ENCODE measurements around the gene CBX2.
"Not testable (repeated sequence)": the region's sequence is repeated elsewhere in the genome, so short reads cannot be mapped to it uniquely, and the experiment has no call there.

The CBX2 gene

GRCh38 chr17:79742951-79743476 is 34.9 kb upstream of the CBX2 start:
- no peak for DNase-seq (ENCODE audit: low read depth, low spot score)

DNA sequence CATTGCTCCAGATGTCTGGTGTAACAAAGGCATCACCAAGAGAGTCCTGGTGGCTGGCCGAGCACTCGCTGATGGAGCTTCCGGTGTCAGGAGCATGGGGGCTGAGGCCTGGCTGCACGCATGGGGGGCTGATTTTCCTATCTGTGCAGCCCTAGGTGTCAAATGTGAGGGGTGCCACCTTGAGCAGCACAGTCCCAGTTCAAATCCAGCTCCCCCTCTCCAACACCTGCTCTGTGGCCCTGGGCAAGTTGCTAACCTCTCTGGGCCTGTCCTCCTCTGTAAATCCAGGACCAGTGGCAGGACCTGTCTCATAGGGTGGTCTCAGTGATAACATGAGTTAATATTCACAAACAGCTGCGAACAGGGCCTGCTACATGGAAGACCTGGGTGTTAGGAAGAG is 34.3 kb upstream of the CBX2 start:
- no peak for DNase-seq (ENCODE audit: low read depth, low spot score)

DNA sequence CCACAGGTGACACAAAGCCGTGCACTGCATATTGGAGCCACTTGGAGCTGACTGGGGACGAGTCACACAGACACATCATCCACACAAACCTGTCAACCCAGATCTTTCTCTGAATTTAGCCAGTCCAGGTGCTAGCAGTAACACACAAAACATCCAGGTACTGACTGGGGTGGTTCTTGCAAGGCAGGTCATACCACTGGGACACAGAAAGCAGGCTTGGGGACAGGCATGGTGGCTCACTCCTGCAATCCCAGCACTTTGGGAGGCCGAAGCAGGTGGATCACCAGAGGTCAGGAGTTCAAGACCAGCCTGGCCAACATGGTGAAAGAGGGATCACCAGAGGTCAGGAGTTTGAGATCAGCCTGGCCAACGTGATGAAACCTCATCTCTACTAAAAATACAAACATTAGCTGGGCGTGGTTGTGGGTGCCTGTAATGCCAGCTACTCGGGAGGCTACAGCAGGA is 32.3 kb upstream of the CBX2 start:
- DNase-seq (ENCODE audit: low read depth, low spot score) = no peak

DNA sequence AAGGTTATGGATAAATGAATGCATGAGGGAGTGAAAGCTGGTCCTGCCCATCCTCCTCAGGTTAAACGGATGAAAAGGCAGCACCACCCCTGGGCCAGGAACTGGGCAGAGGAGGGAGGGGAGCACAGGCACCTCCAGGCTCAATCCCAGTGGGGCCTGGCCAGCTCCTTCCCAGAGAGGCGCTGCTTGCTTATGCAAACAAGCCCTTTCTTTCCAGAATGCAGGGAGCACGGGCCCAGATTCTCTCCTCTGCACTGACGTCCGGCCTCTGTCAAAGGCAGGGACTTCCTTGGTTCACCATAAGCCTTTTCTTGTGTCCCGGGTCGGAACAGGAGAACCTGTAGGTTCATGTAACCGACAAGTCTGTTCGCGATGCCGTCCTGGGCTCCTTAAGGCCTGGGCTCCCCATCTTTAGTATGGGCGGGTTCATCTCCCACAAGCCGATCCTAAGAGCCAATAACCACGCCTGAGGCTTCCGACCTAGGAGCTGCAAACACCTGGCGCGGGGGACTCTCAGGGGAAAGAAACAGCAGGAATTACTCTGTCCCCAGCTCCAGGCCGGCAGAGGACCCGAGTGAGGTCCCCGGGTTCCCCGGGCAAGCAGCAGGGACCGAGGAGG is 30.9 kb upstream of the CBX2 start:
- DNase-seq (ENCODE audit: low read depth, low spot score) = no peak

DNA sequence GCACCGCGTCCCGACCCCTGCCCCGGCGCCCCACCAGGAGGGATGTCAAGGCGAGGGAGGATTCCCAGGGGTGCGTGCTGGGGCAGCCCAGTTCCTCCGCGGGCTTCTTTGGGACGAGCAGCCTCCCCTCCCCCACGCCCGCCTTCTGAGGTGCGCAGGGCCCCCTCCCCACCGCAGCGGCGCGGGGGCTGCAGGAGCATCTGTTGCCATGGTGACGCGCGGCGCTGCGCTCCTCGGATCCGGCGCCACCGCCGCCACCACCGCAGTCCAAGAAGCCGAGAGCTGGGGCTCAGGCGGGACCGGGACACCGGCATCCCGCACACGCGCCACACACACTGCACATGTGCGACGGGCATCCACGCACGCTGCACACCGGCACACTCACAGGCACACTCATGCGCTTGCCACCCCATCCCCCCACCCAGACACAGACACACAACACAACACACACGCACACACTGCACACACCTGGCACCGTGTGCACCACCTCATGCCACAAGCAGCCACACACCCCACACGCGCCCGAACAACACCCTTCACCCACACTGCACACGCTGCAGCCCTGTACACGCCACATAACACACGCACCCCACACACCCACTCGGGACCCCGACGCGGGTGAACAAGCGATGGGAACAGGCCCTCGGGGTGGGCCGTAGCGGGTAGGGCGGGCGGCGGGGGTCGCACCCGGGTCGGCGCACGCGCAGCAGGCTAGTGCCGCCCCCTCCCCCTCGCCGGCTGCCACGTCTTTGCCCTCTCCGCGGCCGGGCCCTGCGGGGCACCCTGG is 30.2 kb upstream of the CBX2 start:
- no peak for DNase-seq (ENCODE audit: low read depth, low spot score)

GRCh38 chr17:79748295-79749099 is 29.5 kb upstream of the CBX2 start:
- DNase-seq (ENCODE audit: low read depth, low spot score) = no peak

DNA sequence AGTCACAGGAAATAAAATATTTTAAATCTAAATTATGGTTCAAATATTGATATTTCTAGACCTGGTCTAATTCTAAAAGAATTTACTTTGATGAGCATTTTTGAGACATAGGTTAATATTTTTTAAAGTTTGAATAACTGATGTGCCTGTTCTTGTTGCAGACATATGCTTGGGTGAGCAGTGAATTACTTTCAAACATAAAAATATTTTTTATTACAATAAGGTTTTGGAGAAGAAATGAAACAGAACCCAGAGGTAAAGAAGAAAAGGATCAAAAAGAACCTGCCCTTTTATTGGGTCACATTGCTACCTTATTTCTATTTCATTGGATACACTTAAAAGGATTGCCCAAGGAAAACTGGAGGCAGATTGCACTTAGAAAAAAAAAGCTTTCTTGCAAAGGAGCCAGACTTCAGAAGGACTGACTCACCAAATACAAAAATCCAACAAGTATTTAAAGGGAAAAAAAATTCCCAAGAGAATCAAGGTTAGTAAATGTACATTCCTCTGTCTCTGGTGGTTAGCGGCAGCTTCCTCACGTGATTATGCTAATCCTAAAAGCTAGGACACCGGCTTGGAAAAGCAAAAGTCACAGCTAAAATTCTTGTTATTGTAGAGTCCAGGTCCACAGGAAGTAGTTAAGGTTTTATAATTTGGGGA is 28.7 kb upstream of the CBX2 start:
- no peak for DNase-seq (ENCODE audit: low read depth, low spot score)

- no peak for DNase-seq (ENCODE audit: low read depth, low spot score)
Measured at GRCh38 chr17:79749958-79750357, 28.0 kb upstream of the CBX2 start.

DNA sequence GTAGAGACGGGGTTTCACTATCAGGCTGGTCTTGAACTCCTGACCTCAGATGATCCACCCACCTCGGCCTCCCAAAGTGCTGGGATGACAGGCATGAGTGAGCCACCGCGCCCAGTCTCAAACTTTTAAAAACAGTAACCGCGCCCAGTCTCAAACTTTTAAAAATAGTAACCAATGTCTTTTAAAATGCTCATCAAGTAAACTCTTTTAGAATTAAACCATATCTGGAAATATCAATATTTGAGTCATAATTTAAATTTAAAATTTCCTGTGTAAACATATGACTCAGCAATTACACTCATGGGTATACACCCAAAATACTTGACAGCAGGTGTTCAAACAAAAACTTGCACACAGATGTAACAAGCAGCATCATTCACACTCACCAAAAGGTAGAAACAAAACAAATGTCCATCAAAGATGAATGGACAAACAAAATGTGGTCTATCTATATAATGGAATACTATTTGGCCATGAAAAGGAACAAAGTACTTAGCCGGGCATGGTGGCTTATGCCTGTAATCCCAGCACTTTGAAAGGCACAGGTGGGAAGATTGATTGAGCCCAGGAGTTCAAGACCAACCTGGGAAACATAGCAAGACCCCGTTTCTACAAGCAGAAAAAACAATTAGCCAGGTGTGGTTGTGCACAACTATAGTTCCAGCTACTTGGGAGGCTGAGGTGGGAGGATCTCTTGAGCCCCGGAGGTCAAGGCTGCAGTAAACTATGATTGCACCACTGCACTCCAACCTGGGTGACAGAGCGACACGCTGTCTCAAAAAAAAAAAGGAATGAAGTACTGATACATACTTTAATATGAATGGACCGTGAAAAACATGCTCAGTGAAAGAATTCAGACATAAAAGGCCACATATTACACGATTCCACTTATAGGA is 27.1 kb upstream of the CBX2 start:
- no peak for DNase-seq (ENCODE audit: low read depth, low spot score)

DNA sequence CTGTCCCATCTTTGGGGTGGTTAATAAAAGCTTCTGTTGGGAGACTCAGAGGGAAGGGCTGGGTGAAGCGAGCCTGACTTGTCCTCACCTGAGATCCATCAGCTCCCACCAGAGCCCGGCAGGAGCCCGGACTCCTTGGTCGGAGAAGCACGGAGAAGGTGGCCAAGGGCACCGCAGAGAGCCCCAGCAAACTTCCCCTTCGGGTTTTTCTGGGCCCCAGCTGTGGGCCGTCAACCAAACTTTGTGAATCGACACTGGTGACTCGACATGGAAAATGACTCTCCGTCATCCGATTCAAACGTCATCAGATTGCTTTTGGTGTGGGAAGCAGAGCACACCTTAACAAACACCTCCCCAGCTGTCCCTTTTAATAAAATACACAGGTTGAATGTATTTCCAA is 25.8 kb upstream of the CBX2 start:
- DNase-seq (ENCODE audit: low read depth, low spot score) = no peak

DNA sequence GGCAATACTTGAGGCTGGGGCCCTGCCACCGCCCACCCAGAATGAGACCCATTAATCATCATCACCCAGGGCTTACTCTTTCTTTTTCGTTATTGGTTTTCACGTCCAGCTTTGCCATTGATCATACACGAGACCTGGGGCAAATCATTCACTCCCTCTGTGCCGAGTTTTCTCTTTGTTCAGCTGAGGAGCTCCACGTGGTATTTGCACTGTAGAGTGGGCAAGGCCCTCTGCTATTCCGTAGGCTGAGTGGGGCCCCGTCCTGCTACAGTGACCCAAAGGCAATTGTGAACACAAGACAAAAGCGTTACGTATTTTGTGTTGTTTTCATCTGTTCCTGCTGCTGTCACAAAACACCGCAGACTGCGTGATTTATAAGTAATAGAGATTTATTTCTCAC is 23.6 kb upstream of the CBX2 start:
- no peak for DNase-seq (ENCODE audit: low read depth, low spot score)

DNA sequence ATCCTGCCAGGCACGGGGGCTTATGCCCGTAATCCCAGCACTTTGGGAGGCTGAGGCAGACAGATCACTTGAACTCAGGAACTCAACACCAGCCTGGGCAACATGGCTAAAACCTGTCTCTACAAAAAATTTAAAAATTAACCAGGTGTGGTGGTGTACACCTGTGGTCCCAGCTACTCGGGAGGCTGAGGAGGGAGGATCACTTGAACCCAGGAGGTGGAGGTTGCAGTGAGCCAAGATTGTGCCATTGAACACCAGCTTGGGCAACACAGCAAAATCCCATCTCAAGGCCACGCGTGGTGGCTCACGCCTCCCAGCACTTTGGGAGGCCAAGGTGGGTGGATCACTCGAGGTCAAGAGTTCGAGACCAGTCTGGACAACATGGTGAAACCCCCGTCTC is 23.0 kb upstream of the CBX2 start:
- DNase-seq (ENCODE audit: low read depth, low spot score) = not testable (repeated sequence)

DNA sequence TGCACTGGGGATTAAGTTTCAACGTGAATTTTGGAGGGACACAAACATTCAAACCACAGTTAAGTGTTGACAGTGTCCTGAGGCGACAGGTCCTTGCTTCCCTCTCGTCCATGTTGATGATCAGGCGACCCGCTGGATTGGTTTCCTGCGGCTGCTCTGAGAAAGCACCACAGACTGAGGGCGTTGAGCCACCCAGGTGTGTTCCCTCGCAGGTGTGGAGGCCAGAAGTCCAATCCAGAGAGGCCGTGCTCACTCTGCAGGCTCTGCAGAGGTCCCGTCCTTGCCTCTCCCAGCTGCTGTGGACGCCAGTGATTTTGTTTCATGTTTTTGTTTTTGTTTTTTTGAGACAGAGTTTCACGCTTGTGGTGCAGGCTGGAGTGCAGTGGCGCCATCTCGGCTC is 22.4 kb upstream of the CBX2 start:
- DNase-seq (ENCODE audit: low read depth, low spot score) = no peak

DNA sequence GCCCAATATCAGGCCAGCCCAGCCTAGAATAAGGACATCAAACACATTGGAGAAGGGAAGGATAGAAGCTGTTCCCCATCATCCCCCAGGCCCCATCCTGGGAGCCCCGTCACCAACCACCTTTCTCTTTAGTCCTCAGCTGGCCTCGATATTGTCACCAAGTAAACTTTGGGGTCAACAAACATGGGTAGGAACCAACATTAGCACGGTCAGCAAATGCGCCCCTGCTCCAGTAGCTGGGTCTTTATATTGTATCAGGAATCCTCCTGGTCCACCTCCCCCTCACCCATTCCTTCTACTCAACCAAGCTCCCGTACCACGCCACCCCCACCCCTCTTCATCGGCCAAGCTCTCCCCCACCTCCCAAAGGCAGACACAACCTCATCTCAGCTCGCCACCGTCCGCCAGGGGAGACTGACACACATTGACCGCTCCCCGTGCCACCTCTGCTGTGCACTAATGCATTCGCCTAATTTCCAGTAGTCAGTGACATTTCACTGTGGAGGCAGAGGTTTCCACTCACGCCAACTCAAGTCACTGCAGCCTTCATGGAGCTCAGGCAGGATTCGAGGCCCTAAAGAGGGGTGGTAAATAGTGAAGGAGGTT is 20.7 kb upstream of the CBX2 start:
- DNase-seq (ENCODE audit: low read depth, low spot score) = no peak

- no peak for DNase-seq (ENCODE audit: low read depth, low spot score)
Measured at GRCh38 chr17:79758271-79758670, 19.7 kb upstream of the CBX2 start.

DNA sequence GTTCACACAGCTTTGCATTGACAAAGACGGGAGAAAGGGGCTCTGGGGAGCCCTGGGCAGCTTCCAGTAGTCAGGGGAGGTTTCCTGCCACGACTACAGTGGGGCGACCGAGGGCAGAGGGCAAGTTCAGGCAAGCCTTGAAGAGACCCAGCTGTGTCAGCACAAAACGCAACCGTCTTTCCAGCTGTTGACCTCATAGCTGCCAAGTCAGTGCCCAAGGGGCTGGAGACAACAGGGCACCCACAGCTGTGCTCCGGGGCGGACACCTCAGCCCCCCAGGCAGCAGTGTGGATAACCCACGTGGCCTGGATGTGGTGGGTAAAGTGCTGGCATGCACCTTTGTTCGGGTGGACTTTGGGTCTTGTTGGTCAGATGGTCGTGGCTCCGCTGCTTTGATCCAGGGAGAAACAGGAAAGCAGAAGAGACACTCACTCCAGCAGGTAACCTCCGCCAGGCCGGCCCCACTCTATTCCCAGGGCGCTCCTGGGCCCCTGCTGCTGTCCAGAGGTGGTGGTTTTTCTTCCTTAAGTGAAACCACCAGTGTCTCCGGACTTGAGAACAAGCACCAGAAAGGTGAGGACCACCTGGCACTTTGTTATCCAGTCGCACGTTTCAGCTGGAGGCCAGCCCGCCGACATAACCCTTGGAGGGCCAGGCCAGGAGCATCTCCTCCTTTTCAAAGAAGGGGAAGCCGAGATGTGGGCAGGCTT is 17.6 kb upstream of the CBX2 start:
- DNase-seq (ENCODE audit: low read depth, low spot score) = no peak

DNA sequence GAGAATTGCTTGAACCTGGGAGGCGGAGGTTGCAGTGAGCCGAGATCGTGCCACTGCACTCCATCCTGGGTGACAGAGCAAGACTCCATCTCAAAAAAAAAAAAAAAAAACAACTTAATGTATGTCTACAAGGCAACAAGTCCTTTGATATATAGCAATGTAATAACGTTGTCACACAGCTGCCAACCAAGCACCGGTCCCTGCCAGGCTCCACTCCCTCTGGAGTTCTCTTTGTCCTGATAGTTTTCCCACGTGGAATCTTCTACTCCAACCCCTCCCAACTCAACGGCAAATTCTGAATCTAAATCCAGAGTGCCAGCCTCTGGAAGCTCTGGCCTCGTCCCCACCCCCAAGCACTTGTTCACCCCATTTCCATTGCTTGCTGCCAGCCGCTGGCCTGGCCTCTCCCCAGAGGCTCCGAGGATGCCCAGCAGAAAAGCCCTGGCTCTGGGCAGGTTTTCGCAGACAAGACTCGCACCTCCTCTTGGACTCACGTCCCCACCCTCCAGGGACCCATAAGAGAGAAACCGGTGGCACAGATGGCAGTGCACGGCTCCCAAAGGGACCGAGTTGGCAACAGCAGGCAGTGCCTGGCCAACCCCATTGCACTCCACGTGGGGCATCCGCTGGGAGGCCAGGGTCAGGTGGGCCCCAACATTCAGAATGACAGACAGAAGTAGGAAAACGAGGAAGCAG is 15.9 kb upstream of the CBX2 start:
- no peak for DNase-seq (ENCODE audit: low read depth, low spot score)

GRCh38 chr17:79765708-79766107 is 12.2 kb upstream of the CBX2 start:
- DNase-seq (ENCODE audit: low read depth, low spot score) = no peak
